Central memory CD8-positive, alpha-beta T cell (primary cell): Measurements from ENCODE around the gene ENOX2.

ENCODE experiments used
- ATAC-seq: fragments of 150-1000 bp; cut with Tn5 transposase; replicated peaks from 2 replicates; pipeline ENCODE4 v1.10.0; 2022; ENCODE audit warnings: mild to moderate bottlenecking, moderate FRiP score, moderate number of reproducible peaks; ENCODE audit not compliant: poor library complexity, severe bottlenecking; ENCODE audit errors: extremely low read depth
- DNase-seq, 2 donors: peaks; one replicate each; pipeline ENCODE4 v3.0.0; 2021; ENCODE audit warnings: low spot score in 2 of 2
- H3K27ac Mint-ChIP-seq: one replicate; pipeline ENCODE4 v1.8.0; 2022; ENCODE audit warnings: low read depth, mild to moderate bottlenecking, moderate library complexity, mixed read lengths
- H3K27me3 Mint-ChIP-seq: one replicate; pipeline ENCODE4 v1.8.0; 2022; ENCODE audit warnings: mixed read lengths
- H3K36me3 Mint-ChIP-seq: one replicate; pipeline ENCODE4 v1.8.0; 2022; ENCODE audit warnings: mild to moderate bottlenecking, moderate library complexity, mixed read lengths; ENCODE audit not compliant: insufficient read depth
- H3K4me1 Mint-ChIP-seq: one replicate; pipeline ENCODE4 v1.8.0; 2022; ENCODE audit warnings: mixed read lengths
- H3K4me3 Mint-ChIP-seq: one replicate; pipeline ENCODE4 v1.8.0; 2022; ENCODE audit warnings: mild to moderate bottlenecking, moderate library complexity, mixed read lengths
- H3K9me3 Mint-ChIP-seq: one replicate; pipeline ENCODE4 v1.8.0; 2022; ENCODE audit warnings: mixed read lengths

ENOX2 gene

DNA sequence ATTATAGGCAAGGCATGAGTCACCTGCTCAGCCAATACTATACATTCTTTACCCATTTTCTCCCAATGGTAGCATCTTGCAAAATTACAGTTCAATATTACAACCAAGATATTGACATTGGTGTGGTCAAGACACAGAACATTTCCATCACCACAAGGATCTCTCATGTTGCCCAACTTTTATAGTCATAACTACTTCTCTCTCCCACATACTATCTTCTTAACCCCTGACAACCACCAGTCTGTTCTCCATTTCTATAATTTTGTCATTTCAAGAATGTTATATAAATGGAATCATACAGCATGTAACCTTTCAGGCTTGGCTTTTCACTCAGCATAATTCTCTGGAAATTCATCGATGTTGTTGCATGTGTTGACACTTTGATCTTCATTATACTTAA is 144.9 kb downstream of the ENOX2 start:
- H3K9me3 Mint-ChIP-seq: no peaks in the 10 kb centered on the region
- no peaks in the 10 kb centered on the region for H3K4me1 Mint-ChIP-seq
- ATAC-seq (no peak), DNase-seq (no peak)
- H3K27ac Mint-ChIP-seq: no peak overlapping the region
- H3K27me3 Mint-ChIP-seq: no peaks in the 10 kb centered on the region
- peaks cover 2% of the 10 kb centered on the region for H3K36me3 Mint-ChIP-seq
- H3K4me3 Mint-ChIP-seq: no peak overlapping the region

DNA sequence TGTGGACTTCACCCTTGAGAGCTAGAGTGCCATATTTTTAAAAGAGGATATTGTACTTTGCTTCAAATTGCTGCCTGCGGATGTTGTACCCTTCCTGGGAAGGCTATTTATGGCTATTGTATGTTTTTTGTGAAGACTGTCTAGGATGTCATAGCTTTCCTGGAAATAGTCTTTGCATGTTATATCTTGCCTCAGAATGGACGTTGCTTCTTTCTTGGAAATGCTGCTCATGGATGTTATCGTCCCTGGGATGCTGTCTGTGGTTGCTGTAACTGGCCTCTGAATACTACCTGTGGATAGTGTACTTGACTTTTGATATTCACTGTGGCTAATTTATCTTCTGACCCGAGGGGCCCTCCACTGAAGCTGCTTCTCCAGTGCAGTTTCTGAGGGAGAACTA is 146.8 kb downstream of the ENOX2 start:
- Mint-ChIP-seq H3K27me3 (no peaks in the 10 kb centered on the region), H3K27ac (no peak overlapping the region), H3K9me3 (no peaks in the 10 kb centered on the region), H3K36me3 (no peaks in the 10 kb centered on the region), H3K4me1 (no peaks in the 10 kb centered on the region), H3K4me3 (no peak overlapping the region)
- DNase-seq: no peak
- ATAC-seq: no peak

DNA sequence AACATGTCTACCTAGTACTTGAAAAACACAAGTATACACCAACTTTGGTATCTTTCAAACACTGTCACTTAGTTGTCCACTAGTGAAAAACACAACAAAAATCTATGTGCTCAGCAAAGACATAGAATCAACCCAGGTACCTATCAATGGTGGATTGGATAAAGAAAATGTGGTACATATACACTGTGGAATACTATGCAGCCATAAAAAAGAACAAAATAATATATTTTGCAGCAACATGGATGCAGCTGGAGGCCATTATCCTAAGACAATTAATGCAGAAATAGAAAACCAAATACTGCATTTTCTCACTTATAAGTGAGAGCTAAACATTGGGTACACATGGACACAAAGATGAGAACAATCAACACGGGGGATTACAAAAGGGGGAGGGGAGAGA is 148.7 kb downstream of the ENOX2 start:
- Mint-ChIP-seq H3K36me3 (no peaks in the 10 kb centered on the region), H3K27me3 (no peaks in the 10 kb centered on the region), H3K4me3 (no peak overlapping the region), H3K27ac (no peak overlapping the region), H3K4me1 (no peaks in the 10 kb centered on the region), H3K9me3 (no peaks in the 10 kb centered on the region)
- ATAC-seq: no peak
- DNase-seq: no peak

DNA sequence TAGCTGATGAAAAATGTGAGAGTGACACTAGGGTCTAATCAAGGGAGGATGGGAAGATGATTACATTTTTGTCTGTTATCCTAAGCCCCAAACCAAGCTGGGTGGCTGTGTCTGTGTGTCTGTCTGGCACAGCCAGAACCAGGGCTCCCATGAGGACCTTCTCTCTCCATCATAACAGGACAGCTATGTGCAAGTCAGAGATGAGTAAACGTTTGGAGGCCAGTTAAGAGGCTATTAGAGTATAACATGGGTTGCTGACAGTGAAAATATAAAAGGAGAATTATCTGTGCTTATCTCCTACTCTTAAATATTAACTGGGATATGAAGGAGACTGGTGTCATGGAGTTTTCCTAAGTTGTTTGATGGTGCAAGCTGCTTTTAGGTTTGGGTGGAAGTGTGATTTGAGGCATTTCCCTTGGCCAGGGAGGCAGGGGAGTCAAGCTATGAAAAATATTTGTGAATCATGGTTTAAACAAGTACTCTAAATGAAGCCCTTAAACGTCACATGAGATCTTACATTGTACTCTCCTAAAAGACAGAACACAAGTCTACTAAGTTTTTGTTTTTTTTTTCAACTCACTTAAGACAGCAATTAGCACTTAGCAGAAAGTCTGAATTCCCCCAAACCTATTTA is 156.2 kb downstream of the ENOX2 start:
- ATAC-seq: no peak
- no peak for DNase-seq
- Mint-ChIP-seq H3K36me3 (no peaks in the 10 kb centered on the region), H3K4me1 (no peaks in the 10 kb centered on the region), H3K9me3 (no peaks in the 10 kb centered on the region), H3K4me3 (no peak overlapping the region), H3K27me3 (no peaks in the 10 kb centered on the region), H3K27ac (no peak overlapping the region)

DNA sequence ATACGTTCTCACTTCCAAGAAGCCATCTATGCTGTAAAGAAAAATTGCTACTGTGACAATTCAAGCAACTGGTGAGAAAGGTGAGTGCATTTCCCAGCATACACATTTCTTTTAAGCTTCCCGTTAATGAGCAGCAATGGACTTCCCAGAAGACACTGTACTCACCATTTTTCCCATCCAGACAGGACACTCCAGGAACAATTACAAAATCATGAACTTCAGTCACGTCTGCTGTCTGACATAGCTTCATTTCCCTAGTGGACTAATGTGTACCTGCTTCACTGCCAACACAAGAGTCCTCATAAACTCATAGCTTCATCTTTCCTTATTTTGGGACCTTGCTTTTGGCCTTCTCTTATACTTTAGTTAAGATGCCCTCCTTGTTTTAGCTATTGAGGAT is 156.9 kb downstream of the ENOX2 start:
- ATAC-seq (no peak), DNase-seq (no peak)
- H3K27me3 Mint-ChIP-seq: no peaks in the 10 kb centered on the region

DNA sequence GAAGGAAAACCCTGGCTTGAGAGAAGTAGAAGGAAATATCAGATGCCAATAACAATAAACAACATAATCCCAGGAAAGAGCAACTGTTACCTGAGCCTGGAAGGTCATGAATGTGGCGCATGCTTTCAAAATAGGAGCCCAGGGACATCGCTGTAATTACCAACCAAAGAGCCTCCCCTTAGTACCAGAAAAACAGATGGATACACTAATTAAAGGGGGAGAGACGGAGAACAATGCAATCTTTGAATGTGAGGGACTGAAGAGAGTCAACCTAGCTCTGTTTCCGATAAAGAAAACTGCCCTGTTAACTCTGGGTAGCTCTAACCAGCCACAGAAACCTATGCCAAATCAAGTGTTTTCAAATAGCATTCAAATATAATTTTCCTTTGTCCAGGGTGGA is 161.4 kb downstream of the ENOX2 start:
- DNase-seq: no peak
- H3K4me3 Mint-ChIP-seq: no peak overlapping the region
- H3K27ac Mint-ChIP-seq: no peak overlapping the region

More for the DNA sequence above, 156.9 kb downstream of the ENOX2 start:
- H3K4me3 Mint-ChIP-seq: no peak overlapping the region
- no peaks in the 10 kb centered on the region for H3K9me3 Mint-ChIP-seq
- no peaks in the 10 kb centered on the region for H3K36me3 Mint-ChIP-seq
- no peak overlapping the region for H3K27ac Mint-ChIP-seq
- H3K4me1 Mint-ChIP-seq: no peaks in the 10 kb centered on the region

DNA sequence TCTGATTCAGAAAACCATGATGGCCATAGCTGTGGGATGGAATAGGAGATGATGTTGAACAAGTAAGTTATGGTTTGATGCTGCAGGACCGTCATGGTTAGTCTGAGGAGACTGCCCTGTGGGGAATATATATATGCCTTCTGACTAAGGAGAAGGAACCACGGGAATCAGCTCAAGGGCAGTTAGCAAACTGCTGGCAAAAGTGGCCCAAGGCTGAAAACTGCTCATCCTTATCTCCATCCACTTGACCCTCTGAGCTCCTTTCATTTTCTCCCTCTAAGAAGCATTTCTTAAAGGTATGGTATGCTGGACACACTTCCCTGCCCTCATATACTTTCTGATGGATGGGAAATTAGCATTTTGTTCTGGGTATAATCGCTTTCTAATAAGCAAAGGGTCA is 161.9 kb downstream of the ENOX2 start:
- no peak for ATAC-seq
- no peaks in the 10 kb centered on the region for H3K9me3 Mint-ChIP-seq

More for the DNA sequence above, 161.4 kb downstream of the ENOX2 start:
- Mint-ChIP-seq H3K27me3 (no peaks in the 10 kb centered on the region), H3K4me1 (no peaks in the 10 kb centered on the region), H3K36me3 (no peaks in the 10 kb centered on the region), H3K9me3 (no peaks in the 10 kb centered on the region)
- no peak for ATAC-seq

DNA sequence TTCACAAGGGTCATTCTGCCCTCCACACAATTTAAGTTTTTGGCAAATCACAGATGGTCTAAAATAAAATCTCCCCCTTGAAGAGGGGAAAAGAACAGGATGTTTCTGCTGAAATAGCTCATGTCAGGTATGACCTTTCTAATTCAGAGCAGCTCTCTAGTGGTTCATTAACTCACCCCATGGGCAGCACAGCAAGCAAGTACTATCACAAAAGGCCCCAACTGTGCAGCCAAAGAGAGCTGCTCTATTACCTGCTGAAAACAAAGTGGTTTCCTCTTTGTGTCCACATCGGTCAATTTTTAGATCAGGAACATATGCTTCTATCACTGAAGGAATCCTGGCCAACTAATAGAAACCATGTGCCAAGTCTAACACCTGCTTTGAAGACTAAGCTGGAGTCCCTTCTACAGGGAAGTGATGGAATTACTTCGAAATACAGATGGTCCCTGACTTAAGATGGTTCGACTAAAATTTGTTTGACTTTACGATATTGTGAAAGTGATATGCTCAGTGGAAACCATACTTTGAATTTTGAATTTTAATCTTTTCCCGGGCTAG is 164.3 kb downstream of the ENOX2 start:
- Mint-ChIP-seq H3K4me3 (no peak overlapping the region), H3K27ac (no peak overlapping the region), H3K36me3 (no peaks in the 10 kb centered on the region), H3K4me1 (no peaks in the 10 kb centered on the region), H3K27me3 (no peaks in the 10 kb centered on the region), H3K9me3 (no peaks in the 10 kb centered on the region)
- no peak for DNase-seq
- ATAC-seq: no peak

More for the DNA sequence above, 161.9 kb downstream of the ENOX2 start:
- H3K4me3 Mint-ChIP-seq: no peak overlapping the region
- no peaks in the 10 kb centered on the region for H3K27me3 Mint-ChIP-seq
- H3K4me1 Mint-ChIP-seq: no peaks in the 10 kb centered on the region
- no peak overlapping the region for H3K27ac Mint-ChIP-seq
- H3K36me3 Mint-ChIP-seq: no peaks in the 10 kb centered on the region
- no peak for DNase-seq

DNA sequence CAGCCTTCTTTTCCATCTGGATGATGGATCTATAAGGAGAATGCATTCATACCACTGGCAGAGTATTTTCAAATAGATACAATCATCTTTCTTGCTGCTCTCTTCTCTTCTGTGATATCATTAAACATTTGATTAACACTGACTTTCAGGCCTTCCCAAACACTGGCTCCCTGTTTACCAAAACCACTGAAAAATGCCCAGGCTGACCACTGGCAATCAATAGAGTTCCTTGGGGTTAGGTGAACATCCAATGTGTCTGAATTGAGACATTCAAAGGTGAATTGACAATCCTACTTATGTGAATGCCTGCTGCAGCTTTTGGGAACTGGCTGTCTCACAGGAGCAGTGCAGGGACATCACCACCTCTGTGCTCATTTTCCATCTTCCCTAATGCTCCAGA is 168.3 kb downstream of the ENOX2 start:
- Mint-ChIP-seq H3K27ac (no peak overlapping the region), H3K4me1 (no peaks in the 10 kb centered on the region), H3K9me3 (peaks cover 5% of the 10 kb centered on the region), H3K4me3 (no peak overlapping the region), H3K27me3 (no peaks in the 10 kb centered on the region), H3K36me3 (no peaks in the 10 kb centered on the region)
- ATAC-seq (no peak), DNase-seq (no peak)

DNA sequence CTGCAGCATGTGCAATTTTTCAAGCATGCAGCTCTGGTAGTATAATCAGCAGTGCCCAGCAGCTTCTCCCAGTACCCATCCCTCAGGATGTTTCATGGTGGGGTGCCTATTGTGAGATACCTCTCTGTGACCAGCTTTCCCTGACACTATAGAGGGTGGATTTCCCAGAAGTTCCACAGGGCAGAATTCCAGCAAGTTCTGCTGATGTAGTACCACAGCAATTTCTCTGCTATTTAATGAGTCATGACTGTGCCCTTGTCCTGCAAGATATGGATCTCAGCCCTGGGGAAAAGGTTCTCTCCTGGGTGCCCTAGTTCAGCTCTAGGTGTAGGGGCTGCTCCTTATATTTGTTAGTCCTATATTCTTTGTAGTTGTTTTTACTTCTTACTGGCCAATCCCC is 174.8 kb downstream of the ENOX2 start:
- peaks cover 5% of the 10 kb centered on the region for H3K9me3 Mint-ChIP-seq
- DNase-seq (no peak), ATAC-seq (no peak)
- H3K4me1 Mint-ChIP-seq: no peaks in the 10 kb centered on the region
- no peaks in the 10 kb centered on the region for H3K36me3 Mint-ChIP-seq
- H3K4me3 Mint-ChIP-seq: no peak overlapping the region
- H3K27me3 Mint-ChIP-seq: no peaks in the 10 kb centered on the region
- H3K27ac Mint-ChIP-seq: no peak overlapping the region

DNA sequence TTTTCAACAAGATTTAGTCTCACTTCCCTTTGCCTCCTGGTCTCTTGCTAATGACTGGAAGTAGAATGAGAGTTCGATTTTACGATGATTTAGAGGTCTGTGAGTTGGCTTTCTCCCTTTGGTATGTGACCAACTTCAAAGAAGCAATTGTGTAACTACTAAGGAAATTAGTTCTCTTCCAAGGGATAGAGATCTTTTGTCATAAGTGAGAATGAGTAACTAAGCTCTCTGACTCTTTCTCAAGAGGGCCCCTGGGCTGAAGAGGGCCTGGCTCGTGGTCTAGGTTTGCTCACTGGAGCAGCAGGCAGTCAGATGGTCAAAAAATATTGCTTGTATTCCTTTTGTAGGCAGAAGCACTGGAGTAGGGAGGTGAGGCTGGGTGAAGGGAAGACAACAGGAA is 176.3 kb downstream of the ENOX2 start:
- Mint-ChIP-seq H3K4me3 (no peak overlapping the region), H3K4me1 (no peaks in the 10 kb centered on the region), H3K27ac (no peak overlapping the region), H3K36me3 (no peaks in the 10 kb centered on the region), H3K27me3 (no peaks in the 10 kb centered on the region), H3K9me3 (no peaks in the 10 kb centered on the region)
- ATAC-seq (no peak), DNase-seq (no peak)

DNA sequence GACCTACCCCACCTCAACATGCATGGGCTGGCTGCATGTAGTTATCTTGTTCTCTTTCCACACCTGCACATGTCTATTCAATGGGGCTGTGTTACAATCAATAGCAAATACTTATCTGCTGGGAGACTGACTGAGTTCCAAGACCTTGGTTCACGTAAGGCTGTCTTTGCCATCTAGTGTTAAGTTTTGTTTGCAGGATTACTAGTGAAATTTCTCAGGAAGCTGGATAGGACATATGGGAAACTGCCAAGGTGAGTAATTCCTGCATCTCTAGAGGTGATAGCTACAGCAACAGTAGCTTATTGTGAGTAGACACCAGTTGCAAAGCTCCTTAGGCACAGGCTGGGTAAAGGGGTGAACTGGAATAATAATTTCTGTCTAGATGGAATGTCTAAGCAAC is 177.5 kb downstream of the ENOX2 start:
- Mint-ChIP-seq H3K36me3 (peaks cover 1% of the 10 kb centered on the region), H3K4me1 (no peaks in the 10 kb centered on the region), H3K27me3 (no peaks in the 10 kb centered on the region), H3K27ac (no peak overlapping the region), H3K9me3 (no peaks in the 10 kb centered on the region), H3K4me3 (no peak overlapping the region)
- ATAC-seq: no peak
- DNase-seq: no peak

DNA sequence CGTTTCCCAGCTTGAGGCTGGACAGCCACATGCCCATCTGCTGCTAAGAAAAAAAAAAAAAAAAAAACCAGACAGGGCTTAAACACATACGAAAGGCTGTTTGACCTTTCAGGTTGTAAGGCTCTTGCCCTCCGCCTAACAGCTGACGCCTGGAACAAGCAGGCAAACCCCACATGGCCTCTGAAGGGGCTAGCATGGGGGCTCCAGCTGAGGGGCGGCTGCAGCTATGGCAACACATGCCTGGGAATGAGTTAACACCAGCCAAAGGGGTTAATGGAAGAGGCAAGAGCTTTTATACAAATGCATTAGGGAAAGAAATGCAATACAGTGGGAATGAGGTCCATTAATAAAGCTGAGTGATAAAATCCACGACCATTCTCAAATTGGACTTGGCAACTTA is 183.6 kb downstream of the ENOX2 start:
- ATAC-seq (no peak), DNase-seq (no peak)
- Mint-ChIP-seq H3K4me1 (no peaks in the 10 kb centered on the region), H3K36me3 (peaks cover 1% of the 10 kb centered on the region), H3K4me3 (no peak overlapping the region), H3K27ac (no peak overlapping the region), H3K27me3 (no peaks in the 10 kb centered on the region), H3K9me3 (no peaks in the 10 kb centered on the region)
